ENCODE results near the gene CELSR2. TPM values are rescaled to one million over a fixed set of nuclear protein-coding genes. Genes with fewer than 3 reads are reported as not detected.

Gene CELSR2
- total RNA-seq, 2 experiments from 2014 or later: 1.0 to 1.3 TPM

DNA sequence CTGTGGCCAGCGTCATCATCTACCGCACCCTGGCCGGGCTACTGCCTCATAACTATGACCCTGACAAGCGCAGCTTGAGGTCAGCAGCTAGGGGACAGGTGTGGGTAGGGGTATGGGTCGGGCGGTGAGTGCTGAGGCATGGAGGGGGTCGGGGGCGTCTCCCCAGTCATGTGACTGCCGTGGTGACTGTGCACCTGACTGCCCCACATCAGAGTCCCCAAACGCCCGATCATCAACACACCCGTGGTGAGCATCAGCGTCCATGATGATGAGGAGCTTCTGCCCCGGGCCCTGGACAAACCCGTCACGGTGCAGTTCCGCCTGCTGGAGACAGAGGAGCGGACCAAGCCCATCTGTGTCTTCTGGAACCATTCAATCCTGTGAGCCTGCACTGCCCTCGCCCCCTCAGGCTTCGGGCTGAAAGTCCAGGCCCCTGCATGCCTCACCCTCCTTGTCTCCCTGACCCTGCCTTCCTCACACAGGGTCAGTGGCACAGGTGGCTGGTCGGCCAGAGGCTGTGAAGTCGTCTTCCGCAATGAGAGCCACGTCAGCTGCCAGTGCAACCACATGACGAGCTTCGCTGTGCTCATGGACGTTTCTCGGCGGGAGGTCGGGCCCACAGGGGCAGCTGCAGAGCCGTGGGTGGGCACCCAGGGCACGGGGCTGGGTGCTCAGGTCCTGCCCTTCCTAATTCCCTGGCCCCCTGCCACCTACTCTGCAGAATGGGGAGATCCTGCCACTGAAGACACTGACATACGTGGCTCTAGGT, 20.1 kb downstream of the CELSR2 start:
- H3K27me3 Mint-ChIP-seq: no peaks in the 10 kb centered on the region

DNA sequence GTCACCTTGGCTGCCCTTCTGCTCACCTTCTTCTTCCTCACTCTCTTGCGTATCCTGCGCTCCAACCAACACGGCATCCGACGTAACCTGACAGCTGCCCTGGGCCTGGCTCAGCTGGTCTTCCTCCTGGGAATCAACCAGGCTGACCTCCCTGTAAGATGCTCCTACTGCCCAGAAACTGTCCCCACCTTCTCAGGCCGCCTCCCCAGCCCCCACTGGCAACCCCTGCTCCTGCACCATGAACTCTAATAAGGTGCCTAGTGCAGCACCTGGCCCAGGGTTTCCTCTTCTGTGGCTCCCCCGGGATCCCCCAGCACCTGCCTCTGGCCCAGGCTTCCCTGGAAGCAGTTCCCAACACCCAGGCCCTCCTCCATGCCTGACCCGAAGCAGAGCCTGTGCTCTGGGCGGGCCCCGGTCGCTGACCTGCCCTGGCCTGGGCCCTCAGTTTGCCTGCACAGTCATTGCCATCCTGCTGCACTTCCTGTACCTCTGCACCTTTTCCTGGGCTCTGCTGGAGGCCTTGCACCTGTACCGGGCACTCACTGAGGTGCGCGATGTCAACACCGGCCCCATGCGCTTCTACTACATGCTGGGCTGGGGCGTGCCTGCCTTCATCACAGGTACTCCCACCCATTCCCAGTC, 20.8 kb downstream of the CELSR2 start:
- Mint-ChIP-seq H3K4me1 (ENCODE audit: low read depth) (no peaks in the 10 kb centered on the region), H3K9me3 (no peaks in the 10 kb centered on the region), H3K27me3 (no peaks in the 10 kb centered on the region), H3K4me3 (no peak overlapping the region), H3K27ac (no peak overlapping the region), H3K36me3 (no peaks in the 10 kb centered on the region)
- DNase-seq: no peak
- intact Hi-C loops (cut with micrococcal nuclease): loop anchor here (10.0 kb wide), 1 partner anchor 65 kb away; no protein-coding TSS in a partner anchor
- POLR2A ChIA-PET: no interaction called here
- CTCF ChIA-PET: no interaction called here

More for the DNA sequence above, 20.1 kb downstream of the CELSR2 start:
- no peak for DNase-seq
- Mint-ChIP-seq H3K4me1 (ENCODE audit: low read depth) (no peaks in the 10 kb centered on the region), H3K4me3 (no peak overlapping the region), H3K36me3 (no peaks in the 10 kb centered on the region), H3K27ac (no peak overlapping the region), H3K9me3 (no peaks in the 10 kb centered on the region)
- POLR2A ChIA-PET: no interaction called here
- CTCF ChIA-PET: interaction anchor here (0.9 kb wide), 1 partner anchor 129 kb away, joined by 3 read pairs; the partner anchor contains the start of gene SORT1
- intact Hi-C loops (cut with micrococcal nuclease): no loop called here

DNA sequence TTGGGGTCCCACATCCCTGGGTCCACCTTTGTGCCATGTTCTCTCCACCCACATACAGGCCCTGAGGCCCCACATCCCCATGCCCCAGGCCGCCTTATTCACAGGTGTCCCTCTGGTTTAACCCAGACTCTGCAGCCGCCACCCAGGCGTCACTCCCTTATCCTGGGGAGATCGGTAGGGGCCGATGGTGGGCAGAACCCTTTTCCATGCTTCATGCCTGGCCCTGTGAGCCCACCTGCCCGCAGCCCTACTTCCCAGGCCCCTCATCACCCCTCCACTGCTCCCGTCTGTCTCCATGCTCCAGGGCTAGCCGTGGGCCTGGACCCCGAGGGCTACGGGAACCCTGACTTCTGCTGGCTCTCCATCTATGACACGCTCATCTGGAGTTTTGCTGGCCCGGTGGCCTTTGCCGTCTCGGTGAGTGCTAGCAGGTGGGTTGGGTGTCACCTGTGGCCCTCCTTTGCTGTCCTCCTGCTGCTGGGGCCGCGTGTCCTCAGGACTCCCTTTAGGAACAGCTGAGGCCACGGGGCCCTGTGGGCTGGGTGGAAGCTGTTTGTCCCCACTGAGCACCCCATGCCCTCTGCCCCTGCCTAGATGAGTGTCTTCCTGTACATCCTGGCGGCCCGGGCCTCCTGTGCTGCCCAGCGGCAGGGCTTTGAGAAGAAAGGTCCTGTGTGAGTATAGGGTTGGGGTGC, 21.4 kb downstream of the CELSR2 start:
- no peaks in the 10 kb centered on the region for H3K4me1 Mint-ChIP-seq (ENCODE audit: low read depth)
- intact Hi-C loops (cut with micrococcal nuclease): loop anchor here (10.0 kb wide), 1 partner anchor 66 kb away; no protein-coding TSS in a partner anchor
- H3K27ac Mint-ChIP-seq: no peak overlapping the region
- no peak overlapping the region for H3K4me3 Mint-ChIP-seq
- H3K9me3 Mint-ChIP-seq: no peaks in the 10 kb centered on the region
- CTCF ChIA-PET: no interaction called here
- DNase-seq: no peak
- POLR2A ChIA-PET: no interaction called here
- H3K36me3 Mint-ChIP-seq: no peaks in the 10 kb centered on the region
- no peaks in the 10 kb centered on the region for H3K27me3 Mint-ChIP-seq

DNA sequence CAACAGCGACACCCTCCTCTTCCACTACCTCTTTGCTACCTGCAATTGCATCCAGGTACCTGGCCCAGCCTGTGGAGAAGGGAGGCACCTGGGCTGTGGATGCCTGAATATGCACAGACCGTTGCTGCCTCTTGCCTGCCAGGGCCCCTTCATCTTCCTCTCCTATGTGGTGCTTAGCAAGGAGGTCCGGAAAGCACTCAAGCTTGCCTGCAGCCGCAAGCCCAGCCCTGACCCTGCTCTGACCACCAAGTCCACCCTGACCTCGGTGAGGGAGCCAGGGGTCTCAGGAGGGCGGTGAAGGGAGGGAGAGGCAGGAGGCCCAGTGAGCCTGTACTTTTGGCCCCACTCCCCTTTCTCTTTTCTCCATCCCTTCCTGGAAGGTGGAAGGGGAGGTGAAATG, 22.1 kb downstream of the CELSR2 start:
- POLR2A ChIA-PET: no interaction called here

DNA sequence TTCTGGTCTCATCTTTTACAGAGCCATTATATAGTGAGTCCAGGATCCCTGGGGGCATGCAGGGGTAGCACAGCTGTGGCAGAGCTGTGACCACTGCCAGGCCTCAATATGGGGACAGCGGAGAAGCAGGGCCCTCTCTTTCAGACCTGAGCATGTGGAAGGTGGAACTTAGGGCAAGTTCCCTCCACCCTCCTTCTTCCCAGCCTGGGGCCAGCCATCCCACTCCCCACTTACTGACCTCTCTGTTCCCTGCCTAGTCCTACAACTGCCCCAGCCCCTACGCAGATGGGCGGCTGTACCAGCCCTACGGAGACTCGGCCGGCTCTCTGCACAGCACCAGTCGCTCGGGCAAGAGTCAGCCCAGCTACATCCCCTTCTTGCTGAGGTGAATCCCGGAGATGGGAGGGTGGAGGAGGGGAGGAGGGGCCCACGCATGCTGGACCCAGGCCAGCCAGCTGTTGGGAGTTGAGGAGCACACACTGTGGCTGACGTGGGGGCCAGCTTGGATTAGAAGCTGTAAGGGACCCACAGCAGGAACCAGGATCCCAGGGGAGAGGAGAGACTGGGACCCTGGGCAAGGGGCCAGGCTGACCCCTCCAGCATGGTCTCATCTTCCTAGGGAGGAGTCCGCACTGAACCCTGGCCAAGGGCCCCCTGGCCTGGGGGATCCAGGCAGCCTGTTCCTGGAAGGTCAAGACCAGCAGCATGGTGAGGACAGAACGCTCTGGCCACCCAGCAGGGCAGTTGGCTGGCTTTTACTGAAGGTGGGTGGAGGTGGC, 22.9 kb downstream of the CELSR2 start:
- H3K36me3 Mint-ChIP-seq: no peaks in the 10 kb centered on the region
- no peaks in the 10 kb centered on the region for H3K27me3 Mint-ChIP-seq
- no peak overlapping the region for H3K4me3 Mint-ChIP-seq
- no peaks in the 10 kb centered on the region for H3K9me3 Mint-ChIP-seq
- no peak overlapping the region for H3K27ac Mint-ChIP-seq
- H3K4me1 Mint-ChIP-seq (ENCODE audit: low read depth): peaks cover 2% of the 10 kb centered on the region
- CTCF ChIA-PET: interaction anchor here (0.6 kb wide), 1 partner anchor 40 kb away, joined by 3 read pairs; no protein-coding TSS in a partner anchor
- DNase-seq: no peak
- POLR2A ChIA-PET: no interaction called here
- intact Hi-C loops (cut with micrococcal nuclease): loop anchor here (10.0 kb wide), 1 partner anchor 67 kb away; no protein-coding TSS in a partner anchor

More for the DNA sequence above, 22.1 kb downstream of the CELSR2 start:
- no peaks in the 10 kb centered on the region for H3K9me3 Mint-ChIP-seq
- intact Hi-C loops (cut with micrococcal nuclease): loop anchor here (10.0 kb wide), 1 partner anchor 67 kb away; no protein-coding TSS in a partner anchor
- H3K27ac Mint-ChIP-seq: no peak overlapping the region
- no peaks in the 10 kb centered on the region for H3K36me3 Mint-ChIP-seq
- CTCF ChIA-PET: no interaction called here
- no peak overlapping the region for H3K4me3 Mint-ChIP-seq
- DNase-seq: no peak
- H3K4me1 Mint-ChIP-seq (ENCODE audit: low read depth): no peaks in the 10 kb centered on the region
- no peaks in the 10 kb centered on the region for H3K27me3 Mint-ChIP-seq

DNA sequence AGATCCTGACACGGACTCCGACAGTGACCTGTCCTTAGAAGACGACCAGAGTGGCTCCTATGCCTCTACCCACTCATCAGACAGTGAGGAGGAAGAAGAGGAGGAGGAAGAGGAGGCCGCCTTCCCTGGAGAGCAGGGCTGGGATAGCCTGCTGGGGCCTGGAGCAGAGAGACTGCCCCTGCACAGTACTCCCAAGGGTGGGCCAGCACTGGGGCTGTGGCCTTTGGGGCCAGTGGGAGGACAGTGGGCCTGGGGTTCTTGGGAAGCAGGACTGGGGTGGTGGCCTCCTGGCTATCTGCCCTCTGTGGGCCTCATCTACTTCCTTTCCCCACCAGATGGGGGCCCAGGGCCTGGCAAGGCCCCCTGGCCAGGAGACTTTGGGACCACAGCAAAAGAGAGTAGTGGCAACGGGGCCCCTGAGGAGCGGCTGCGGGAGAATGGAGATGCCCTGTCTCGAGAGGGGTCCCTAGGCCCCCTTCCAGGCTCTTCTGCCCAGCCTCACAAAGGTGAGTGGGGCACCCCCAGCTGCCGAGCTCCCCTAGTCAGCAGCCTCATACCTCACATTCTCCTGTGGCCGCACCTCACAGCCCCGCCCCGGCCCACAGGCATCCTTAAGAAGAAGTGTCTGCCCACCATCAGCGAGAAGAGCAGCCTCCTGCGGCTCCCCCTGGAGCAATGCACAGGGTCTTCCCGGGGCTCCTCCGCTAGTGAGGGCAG, 23.6 kb downstream of the CELSR2 start:
- ChIA-PET CTCF (interaction anchor here (0.8 kb wide), 1 partner anchor 259 kb away, joined by 4 read pairs; no protein-coding TSS in a partner anchor), POLR2A (no interaction called here)
- no peak for DNase-seq
- intact Hi-C loops (cut with micrococcal nuclease): loop anchor here (10.0 kb wide), 1 partner anchor 68 kb away; no protein-coding TSS in a partner anchor
- Mint-ChIP-seq H3K27ac (no peak overlapping the region), H3K27me3 (no peaks in the 10 kb centered on the region), H3K9me3 (no peaks in the 10 kb centered on the region), H3K4me1 (ENCODE audit: low read depth) (peaks cover 4% of the 10 kb centered on the region), H3K4me3 (no peak overlapping the region), H3K36me3 (no peaks in the 10 kb centered on the region)

DNA sequence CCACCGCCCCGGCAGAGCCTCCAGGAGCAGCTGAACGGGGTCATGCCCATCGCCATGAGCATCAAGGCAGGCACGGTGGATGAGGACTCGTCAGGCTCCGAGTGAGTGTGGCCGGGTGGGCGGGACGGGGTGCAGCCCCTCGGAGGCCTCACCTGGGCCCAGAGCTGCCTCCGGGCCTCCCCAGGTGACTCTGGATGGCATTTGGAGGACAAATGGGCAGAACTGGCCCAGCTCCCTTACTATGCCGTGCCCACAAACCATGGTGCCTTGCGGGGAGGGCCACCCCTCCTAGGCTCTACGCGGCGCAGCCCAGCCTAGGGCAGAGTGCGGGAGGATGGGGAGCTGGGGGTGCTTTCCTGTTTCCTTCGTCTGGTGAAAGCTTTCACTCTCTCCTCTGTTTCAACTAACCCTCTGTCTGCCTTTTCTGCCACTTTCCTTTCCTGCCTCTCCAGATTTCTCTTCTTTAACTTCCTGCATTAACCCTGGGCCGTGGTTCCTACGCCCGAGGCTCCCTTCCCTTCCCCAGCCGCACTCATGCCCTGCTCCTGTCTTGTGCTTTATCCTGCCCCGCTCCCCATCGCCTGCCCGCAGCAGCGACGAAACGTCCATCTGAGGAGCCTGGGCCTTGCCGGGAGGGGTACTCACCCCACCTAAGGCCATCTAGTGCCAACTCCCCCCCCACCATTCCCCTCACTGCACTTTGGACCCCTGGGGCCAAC, 24.4 kb downstream of the CELSR2 start:
- no peaks in the 10 kb centered on the region for H3K9me3 Mint-ChIP-seq
- H3K4me1 Mint-ChIP-seq (ENCODE audit: low read depth): peaks cover 4% of the 10 kb centered on the region
- no peak overlapping the region for H3K4me3 Mint-ChIP-seq
- H3K27ac Mint-ChIP-seq: no peak overlapping the region
- no peaks in the 10 kb centered on the region for H3K36me3 Mint-ChIP-seq
- POLR2A ChIA-PET: no interaction called here
- DNase-seq: no peak
- no peaks in the 10 kb centered on the region for H3K27me3 Mint-ChIP-seq
- CTCF ChIA-PET: interaction anchor here (0.8 kb wide), 1 partner anchor 259 kb away, joined by 4 read pairs; no protein-coding TSS in a partner anchor
- intact Hi-C loops (cut with micrococcal nuclease): loop anchor here (10.0 kb wide), 1 partner anchor 69 kb away; no protein-coding TSS in a partner anchor

DNA sequence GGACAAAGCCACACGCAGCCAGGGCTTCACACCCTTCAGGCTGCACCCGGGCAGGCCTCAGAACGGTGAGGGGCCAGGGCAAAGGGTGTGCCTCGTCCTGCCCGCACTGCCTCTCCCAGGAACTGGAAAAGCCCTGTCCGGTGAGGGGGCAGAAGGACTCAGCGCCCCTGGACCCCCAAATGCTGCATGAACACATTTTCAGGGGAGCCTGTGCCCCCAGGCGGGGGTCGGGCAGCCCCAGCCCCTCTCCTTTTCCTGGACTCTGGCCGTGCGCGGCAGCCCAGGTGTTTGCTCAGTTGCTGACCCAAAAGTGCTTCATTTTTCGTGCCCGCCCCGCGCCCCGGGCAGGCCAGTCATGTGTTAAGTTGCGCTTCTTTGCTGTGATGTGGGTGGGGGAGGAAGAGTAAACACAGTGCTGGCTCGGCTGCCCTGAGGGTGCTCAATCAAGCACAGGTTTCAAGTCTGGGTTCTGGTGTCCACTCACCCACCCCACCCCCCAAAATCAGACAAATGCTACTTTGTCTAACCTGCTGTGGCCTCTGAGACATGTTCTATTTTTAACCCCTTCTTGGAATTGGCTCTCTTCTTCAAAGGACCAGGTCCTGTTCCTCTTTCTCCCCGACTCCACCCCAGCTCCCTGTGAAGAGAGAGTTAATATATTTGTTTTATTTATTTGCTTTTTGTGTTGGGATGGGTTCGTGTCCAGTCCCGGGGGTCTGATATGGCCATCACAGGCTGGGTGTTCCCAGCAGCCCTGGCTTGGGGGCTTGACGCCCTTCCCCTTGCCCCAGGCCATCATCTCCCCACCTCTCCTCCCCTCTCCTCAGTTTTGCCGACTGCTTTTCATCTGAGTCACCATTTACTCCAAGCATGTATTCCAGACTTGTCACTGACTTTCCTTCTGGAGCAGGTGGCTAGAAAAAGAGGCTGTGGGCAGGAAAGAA, 25.5 kb downstream of the CELSR2 start:
- Mint-ChIP-seq H3K27ac (no peak overlapping the region), H3K27me3 (no peaks in the 10 kb centered on the region), H3K4me3 (no peak overlapping the region), H3K36me3 (no peaks in the 10 kb centered on the region), H3K9me3 (no peaks in the 10 kb centered on the region), H3K4me1 (ENCODE audit: low read depth) (peaks cover 4% of the 10 kb centered on the region)
- intact Hi-C loops (cut with micrococcal nuclease): loop anchor here (10.0 kb wide), 1 partner anchor 70 kb away; no protein-coding TSS in a partner anchor
- POLR2A ChIA-PET: no interaction called here
- no peak for DNase-seq
- CTCF ChIA-PET: interaction anchor here (5.4 kb wide), 1 partner anchor 125 kb away, joined by 205 read pairs; the partner anchor contains the start of gene SORT1

DNA sequence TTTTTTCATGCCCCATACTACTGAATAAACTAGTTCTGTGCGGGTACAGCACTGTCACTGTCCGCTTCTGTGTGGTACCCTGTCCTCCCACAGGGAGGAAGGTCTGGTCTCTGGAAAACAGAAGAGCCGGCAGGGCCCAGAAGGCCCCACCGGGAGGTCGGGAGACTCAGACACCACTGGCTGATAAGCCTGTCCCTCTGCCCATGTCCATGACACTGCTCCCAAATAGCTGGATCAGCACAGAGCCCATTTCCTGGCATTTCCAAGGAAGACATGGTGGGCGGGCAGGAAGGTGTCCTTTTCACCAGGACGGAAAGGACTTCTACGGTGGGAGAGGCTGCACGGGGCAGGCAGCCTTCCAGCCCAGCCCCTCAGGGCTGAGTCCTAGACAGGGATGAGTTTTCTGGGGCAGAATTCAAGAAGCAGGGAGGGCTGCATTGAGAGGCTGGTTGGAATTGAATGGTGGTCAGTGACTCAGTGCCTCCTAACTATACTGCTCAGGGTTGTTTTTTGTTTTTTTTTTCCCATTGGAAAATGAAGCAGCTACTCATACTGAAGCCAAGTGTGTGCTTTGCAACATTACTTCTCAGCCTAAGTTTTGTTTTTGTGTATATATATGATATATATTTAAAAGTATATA, 26.5 kb downstream of the CELSR2 start:
- H3K4me3 Mint-ChIP-seq: no peak overlapping the region
- H3K27ac Mint-ChIP-seq: no peak overlapping the region
- ChIA-PET CTCF (interaction anchor here (2.3 to 5.4 kb wide), 4 partner anchors 11 to 257 kb away, joined by 10 to 205 read pairs (median 38); partner anchors contain the start of gene SORT1), POLR2A (no interaction called here)
- intact Hi-C loops (cut with micrococcal nuclease): loop anchor here (10.0 kb wide), 1 partner anchor 71 kb away; no protein-coding TSS in a partner anchor
- H3K27me3 Mint-ChIP-seq: no peaks in the 10 kb centered on the region
- H3K9me3 Mint-ChIP-seq: no peaks in the 10 kb centered on the region
- DNase-seq: no peak
- no peaks in the 10 kb centered on the region for H3K36me3 Mint-ChIP-seq
- H3K4me1 Mint-ChIP-seq (ENCODE audit: low read depth): peaks cover 4% of the 10 kb centered on the region

Measured in activated CD4-positive, alpha-beta memory T cell treated with anti-CD3 and anti-CD28 coated beads for 36 hours (primary cell).